Measurements from ENCODE around the gene BSG.

The BSG gene

DNA sequence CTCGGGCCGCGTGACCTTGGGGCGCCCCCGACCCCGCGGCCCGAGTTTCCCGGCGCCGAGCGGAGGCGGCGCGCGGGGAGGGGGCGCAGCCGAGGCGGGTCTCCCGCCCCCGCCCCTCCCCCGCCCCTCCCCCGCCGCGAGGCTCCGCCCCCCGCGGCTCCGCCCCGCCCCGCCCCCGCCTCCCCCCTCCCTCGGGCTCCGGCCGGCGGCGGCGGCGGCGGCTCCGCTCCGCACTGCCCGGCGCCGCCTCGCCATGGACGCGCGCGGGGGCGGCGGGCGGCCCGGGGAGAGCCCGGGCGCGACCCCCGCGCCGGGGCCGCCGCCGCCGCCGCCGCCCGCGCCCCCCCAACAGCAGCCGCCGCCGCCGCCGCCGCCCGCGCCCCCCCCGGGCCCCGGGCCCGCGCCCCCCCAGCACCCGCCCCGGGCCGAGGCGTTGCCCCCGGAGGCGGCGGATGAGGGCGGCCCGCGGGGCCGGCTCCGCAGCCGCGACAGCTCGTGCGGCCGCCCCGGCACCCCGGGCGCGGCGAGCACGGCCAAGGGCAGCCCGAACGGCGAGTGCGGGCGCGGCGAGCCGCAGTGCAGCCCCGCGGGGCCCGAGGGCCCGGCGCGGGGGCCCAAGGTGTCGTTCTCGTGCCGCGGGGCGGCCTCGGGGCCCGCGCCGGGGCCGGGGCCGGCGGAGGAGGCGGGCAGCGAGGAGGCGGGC lies 17.4 kb downstream of the BSG start, which contains the start of gene HCN2:
Gene HCN2, plus strand, starts transcription at position 189 of the 703 bp plus-strand sequence. Its CDS starts 65 bp downstream, at position 254.
- Histone ChIP-seq H4K20me1 (ENCODE audit: insufficient read depth, low read length, poor library complexity, severe bottlenecking) (no peaks in the 10 kb centered on the region), H3K9me3 (ENCODE audit: insufficient read depth, low read depth, low read length) (no peaks in the 10 kb centered on the region), H3K36me3 (ENCODE audit: insufficient read depth, low read length) (no peaks in the 10 kb centered on the region), H3F3A (ENCODE audit: low read depth) (no peaks in the 10 kb centered on the region), H3K9ac (ENCODE audit: low read depth, low read length, poor library complexity, severe bottlenecking) (no peak within 1 kb of the TSS), H3K79me2 (ENCODE audit: insufficient read depth, low read length) (no peaks in the 10 kb centered on the region), H3K4me1 (ENCODE audit: insufficient read depth, low read length, poor library complexity, severe bottlenecking) (peaks cover 6% of the 10 kb centered on the region), H2AFZ (ENCODE audit: low read length) (no peak within 1 kb of the TSS), H3K4me3 (ENCODE audit: low read length, poor library complexity, severe bottlenecking) (no peak within 1 kb of the TSS), H3K9me2 (replicated peaks; ENCODE audit: low read depth, low read length) (no peaks in the 10 kb centered on the region), H3K27me3 (ENCODE audit: insufficient read depth, low read length, poor library complexity, severe bottlenecking) (no peaks in the 10 kb centered on the region), H3K4me2 (ENCODE audit: low read depth, low read length, poor library complexity, severe bottlenecking) (no peak within 1 kb of the TSS)
- TF ChIP-seq EZH2phosphoT487 (IDR thresholded peaks at IDR 0.05; ENCODE audit: borderline replicate concordance), result no peak
- TF ChIP-seq CTCF (conservative IDR thresholded peaks at IDR 0.05; ENCODE audit: low read length), result no peak

DNA sequence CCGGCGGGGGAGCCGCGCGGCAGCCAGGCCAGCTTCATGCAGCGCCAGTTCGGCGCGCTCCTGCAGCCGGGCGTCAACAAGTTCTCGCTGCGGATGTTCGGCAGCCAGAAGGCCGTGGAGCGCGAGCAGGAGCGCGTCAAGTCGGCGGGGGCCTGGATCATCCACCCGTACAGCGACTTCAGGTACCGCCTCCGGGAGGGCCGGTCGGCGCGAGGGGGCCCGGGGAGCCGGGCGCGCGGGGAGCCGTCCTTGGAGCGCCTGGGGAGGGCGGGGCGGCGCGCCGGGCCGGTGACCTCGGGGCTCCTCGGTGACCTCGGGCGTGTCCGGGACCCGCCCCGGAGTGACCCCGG lies 18.0 kb downstream of the BSG start:
- Histone ChIP-seq H3K27me3 (ENCODE audit: insufficient read depth, low read length, poor library complexity, severe bottlenecking) (no peaks in the 10 kb centered on the region), H3K4me3 (ENCODE audit: low read length, poor library complexity, severe bottlenecking) (no peak overlapping the region), H3K36me3 (ENCODE audit: insufficient read depth, low read length) (no peaks in the 10 kb centered on the region), H2AFZ (ENCODE audit: low read length) (no peak overlapping the region), H3K79me2 (ENCODE audit: insufficient read depth, low read length) (no peaks in the 10 kb centered on the region), H3K9me2 (replicated peaks; ENCODE audit: low read depth, low read length) (no peaks in the 10 kb centered on the region), H3K4me2 (ENCODE audit: low read depth, low read length, poor library complexity, severe bottlenecking) (no peak overlapping the region), H3K9ac (ENCODE audit: low read depth, low read length, poor library complexity, severe bottlenecking) (no peak overlapping the region), H3F3A (ENCODE audit: low read depth) (no peaks in the 10 kb centered on the region), H3K9me3 (ENCODE audit: insufficient read depth, low read depth, low read length) (no peaks in the 10 kb centered on the region), H3K4me1 (ENCODE audit: insufficient read depth, low read length, poor library complexity, severe bottlenecking) (peaks cover 6% of the 10 kb centered on the region), H4K20me1 (ENCODE audit: insufficient read depth, low read length, poor library complexity, severe bottlenecking) (no peaks in the 10 kb centered on the region)
- no peak for TF ChIP-seq EZH2phosphoT487 (IDR thresholded peaks at IDR 0.05; ENCODE audit: borderline replicate concordance)
- TF ChIP-seq CTCF (conservative IDR thresholded peaks at IDR 0.05; ENCODE audit: low read length), result no peak

DNA sequence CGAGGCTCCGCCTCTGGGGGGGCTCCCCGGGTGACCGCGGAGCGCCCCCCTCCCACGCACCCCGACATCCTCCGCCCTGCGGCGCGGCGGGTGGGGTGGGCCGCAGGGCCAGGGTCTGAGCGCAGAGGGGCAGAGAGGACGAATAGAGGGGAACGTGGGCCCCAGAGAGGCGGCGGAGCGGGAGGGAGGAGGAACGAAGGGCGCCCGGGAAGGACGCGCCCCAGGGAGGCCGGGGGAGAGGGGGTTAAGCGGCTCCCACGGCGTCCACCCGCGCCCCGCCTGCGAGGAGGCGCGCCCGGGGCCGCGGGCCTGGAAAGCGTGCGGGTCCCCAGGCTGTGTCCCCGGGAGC lies 18.3 kb downstream of the BSG start:
- H3K4me1 ChIP-seq (ENCODE audit: insufficient read depth, low read length, poor library complexity, severe bottlenecking), result peaks cover 6% of the 10 kb centered on the region
- no peaks in the 10 kb centered on the region for H3F3A ChIP-seq (ENCODE audit: low read depth)
- H3K79me2 ChIP-seq (ENCODE audit: insufficient read depth, low read length), result no peaks in the 10 kb centered on the region
- H3K9me3 ChIP-seq (ENCODE audit: insufficient read depth, low read depth, low read length), result no peaks in the 10 kb centered on the region
- no peaks in the 10 kb centered on the region for H3K36me3 ChIP-seq (ENCODE audit: insufficient read depth, low read length)
- no peaks in the 10 kb centered on the region for H3K27me3 ChIP-seq (ENCODE audit: insufficient read depth, low read length, poor library complexity, severe bottlenecking)
- no peak overlapping the region for H3K4me2 ChIP-seq (ENCODE audit: low read depth, low read length, poor library complexity, severe bottlenecking)
- H4K20me1 ChIP-seq (ENCODE audit: insufficient read depth, low read length, poor library complexity, severe bottlenecking), result no peaks in the 10 kb centered on the region
- no peak overlapping the region for H2AFZ ChIP-seq (ENCODE audit: low read length)
- H3K4me3 ChIP-seq (ENCODE audit: low read length, poor library complexity, severe bottlenecking), result no peak overlapping the region
- H3K9ac ChIP-seq (ENCODE audit: low read depth, low read length, poor library complexity, severe bottlenecking), result no peak overlapping the region
- TF ChIP-seq EZH2phosphoT487 (IDR thresholded peaks at IDR 0.05; ENCODE audit: borderline replicate concordance), result no peak
- no peaks in the 10 kb centered on the region for H3K9me2 ChIP-seq (replicated peaks; ENCODE audit: low read depth, low read length)

Measured in Loucy (cell line).